IMR-90 (cell line): ENCODE data around the gene ZNF625. TPM values are rescaled to one million over a fixed set of nuclear protein-coding genes. Genes with fewer than 3 reads are reported as not detected.
A peak's percentile ranks its signal among the peaks of the same experiment; 100 is the strongest.

Experiments
- ATAC-seq: fragments of 200-7000 bp; cut with Tn5 transposase; 2 replicates; pipeline ENCODE4 v1.9.1; 2020; ENCODE audit warnings: low read depth, mild to moderate bottlenecking, moderate library complexity
- BruUV-seq: library from RNA; stranded (reverse); fragments of 400-500 nt; replicated peaks from 2 replicates; lab custom pipeline; 2021; lab: Mats Ljungman, UMichigan
- CTCF ChIA-PET: fragments of 300-600 bp; formaldehyde crosslinking; extraction: SDS; loops from one replicate; lab custom pipeline; 2021; ENCODE audit warnings: antibody characterized with exemption; lab: Yijun Ruan, JAX
- POLR2A ChIA-PET: fragments of 300-600 bp; sonication (Branson Sonifier 250); formaldehyde crosslinking; loops from one replicate; lab custom pipeline; 2022; ENCODE audit warnings: antibody characterized with exemption; ENCODE audit not compliant: unreplicated experiment; lab: Charles Lee
- DNase-seq: peaks from one replicate; pipeline ENCODE4 v3.0.0; 2013
- H2AFZ ChIP-seq: replicated peaks from 2 replicates; pipeline ENCODE3; 2013; ENCODE audit warnings: low read length, mild to moderate bottlenecking; ENCODE audit not compliant: poor library complexity
- H2AK5ac ChIP-seq: 2 replicates; pipeline ENCODE4 v1.6.1; 2013; ENCODE audit warnings: low read depth, low read length, inconsistent platforms
- H2AK9ac ChIP-seq: replicated peaks from 2 replicates; pipeline ENCODE3; 2013; ENCODE audit warnings: mild to moderate bottlenecking, low read depth, low read length, moderate library complexity; ENCODE audit not compliant: poor library complexity
- H2BK120ac ChIP-seq: 2 replicates; pipeline ENCODE4 v1.6.1; 2013; ENCODE audit warnings: low read depth, low read length, inconsistent platforms
- H2BK15ac ChIP-seq: 3 replicates; pipeline ENCODE4 v1.6.1; 2013; ENCODE audit warnings: low read depth, low read length, inconsistent platforms
- H2BK20ac ChIP-seq: 2 replicates; pipeline ENCODE4 v1.6.1; 2013; ENCODE audit warnings: low read depth, mild to moderate bottlenecking, inconsistent platforms, low read length, moderate library complexity
- H2BK5ac ChIP-seq: 2 replicates; pipeline ENCODE4 v1.6.1; 2013; ENCODE audit warnings: mild to moderate bottlenecking, low read depth, low read length, inconsistent platforms; ENCODE audit not compliant: poor library complexity, severe bottlenecking
- H3K14ac ChIP-seq: replicated peaks from 2 replicates; pipeline ENCODE4 v1.6.1; 2013; ENCODE audit warnings: low read depth, low read length, inconsistent platforms
- H3K18ac ChIP-seq: 2 replicates; pipeline ENCODE4 v1.6.1; 2013; ENCODE audit warnings: low read depth, low read length, control low read depth
- H3K23ac ChIP-seq: 2 replicates; pipeline ENCODE4 v1.6.1; 2013; ENCODE audit warnings: low read depth, low read length, inconsistent platforms
- H3K27ac ChIP-seq: 2 replicates; pipeline ENCODE4 v1.5.1; 2013; ENCODE audit warnings: mild to moderate bottlenecking, control low read depth, low read length; ENCODE audit not compliant: insufficient read depth
- H3K27me3 ChIP-seq: 2 replicates; pipeline ENCODE4 v1.6.1; 2013; ENCODE audit warnings: low read length; ENCODE audit not compliant: control insufficient read depth, insufficient read depth
- H3K36me3 ChIP-seq: 2 replicates; pipeline ENCODE4 v1.6.1; 2013; ENCODE audit warnings: low read length, mixed read lengths; ENCODE audit not compliant: control insufficient read depth, insufficient read depth
- H3K4ac ChIP-seq: 2 replicates; pipeline ENCODE4 v1.6.1; 2013; ENCODE audit warnings: low read depth, low read length, inconsistent platforms
- H3K4me1 ChIP-seq: 2 replicates; pipeline ENCODE4 v1.6.1; 2013; ENCODE audit warnings: low read length, mixed read lengths; ENCODE audit not compliant: control insufficient read depth, insufficient read depth
- H3K4me2 ChIP-seq: 2 replicates; pipeline ENCODE4 v1.6.1; 2013; ENCODE audit warnings: low read depth, mild to moderate bottlenecking, control low read depth, low read length, moderate library complexity
- H3K4me3 ChIP-seq: 2 replicates; pipeline ENCODE4 v1.5.1; 2013; ENCODE audit warnings: low read depth, mild to moderate bottlenecking, control low read depth, low read length, moderate library complexity; ENCODE audit not compliant: insufficient read depth
- H3K56ac ChIP-seq: 2 replicates; pipeline ENCODE4 v1.6.1; 2013; ENCODE audit warnings: low read length, inconsistent platforms; ENCODE audit not compliant: insufficient read depth; ENCODE audit errors: extremely low read depth
- H3K79me1 ChIP-seq, 2 experiments: 2 replicates each; pipeline ENCODE4 v1.6.1; 2013; ENCODE audit warnings: low read length in 2 of 2, inconsistent platforms in 1 of 2, low read depth in 1 of 2
- H3K9ac ChIP-seq: 2 replicates; pipeline ENCODE4 v1.6.1; 2013; ENCODE audit warnings: low read depth, low read length, control low read depth
- H3K9me1 ChIP-seq: 2 replicates; pipeline ENCODE4 v1.6.1; 2013; ENCODE audit warnings: low read length, inconsistent platforms; ENCODE audit not compliant: insufficient read depth
- H3K9me3 ChIP-seq: 2 replicates; pipeline ENCODE4 v1.6.1; 2013; ENCODE audit warnings: low read length; ENCODE audit not compliant: control insufficient read depth, insufficient read depth
- H4K20me1 ChIP-seq: 2 replicates; pipeline ENCODE4 v1.6.1; 2013; ENCODE audit warnings: low read length, inconsistent platforms; ENCODE audit not compliant: insufficient read depth
- H4K5ac ChIP-seq: 2 replicates; pipeline ENCODE4 v1.6.1; 2013; ENCODE audit warnings: mild to moderate bottlenecking, low read depth, low read length, control low read depth
- H4K8ac ChIP-seq, 2 experiments: 2 replicates each; pipeline ENCODE4 v1.6.1; 2013; ENCODE audit warnings: low read depth in 2 of 2, low read length in 2 of 2, control low read depth in 1 of 2, inconsistent platforms in 1 of 2
- H4K91ac ChIP-seq: 2 replicates; pipeline ENCODE4 v1.6.1; 2013; ENCODE audit warnings: low read depth, low read length, inconsistent platforms; ENCODE audit not compliant: insufficient read depth
- CHD1 ChIP-seq: IDR thresholded peaks from 2 replicates; pipeline ENCODE4 v1.6.1; 2012; ENCODE audit warnings: low read depth, low read length, improper control_type of control experiment
- MAFK ChIP-seq: IDR thresholded peaks from 2 replicates; pipeline ENCODE4 v1.6.1; 2012; ENCODE audit warnings: low read depth, low read length, improper control_type of control experiment
- NFE2L2 ChIP-seq: fragments of 150-350 bp; IDR thresholded peaks from 2 replicates; pipeline ENCODE4 v1.6.1; 2016; ENCODE audit warnings: low read depth, mild to moderate bottlenecking, low read length
- POLR2A ChIP-seq: IDR thresholded peaks from 2 replicates; pipeline ENCODE4 v1.6.1; 2012; ENCODE audit warnings: mild to moderate bottlenecking, low read depth, low read length
- RFX5 ChIP-seq: IDR thresholded peaks from 2 replicates; pipeline ENCODE4 v1.8.0; 2012; ENCODE audit warnings: low read depth, mild to moderate bottlenecking, low read length, moderate library complexity
- SMC3 ChIP-seq: fragments of 150-350 bp; IDR thresholded peaks from 2 replicates; pipeline ENCODE4 v1.6.1; 2016; ENCODE audit warnings: low read depth, mild to moderate bottlenecking, antibody characterized with exemption, low read length, moderate library complexity
- WGBS, 2 experiments: methylation state at CpG; one replicate each; pipeline versions ENCODE4 v1.1.5 to v1.1.7; 2013; ENCODE audit warnings: missing lambda C conversion rate in 2 of 2; ENCODE audit not compliant: insufficient read length in 1 of 2; ENCODE audit errors: extremely low coverage in 2 of 2; 5-methylcytosine and 5-hydroxymethylcytosine counted together
- dilution Hi-C: fragments of 300-500 bp; cut with HindIII; formaldehyde crosslinking; loops from one replicate; pipeline ENCODE4 v1.14.3; 2018; ENCODE audit warnings: low sequenced_read_pairs; ENCODE audit not compliant: unreplicated experiment
- in situ Hi-C: fragments of 300-500 bp; cut with MboI; formaldehyde crosslinking; loops from 3 replicates; pipeline ENCODE4 v1.14.3; 2019; ENCODE audit warnings: low sequenced_read_pairs, inconsistent platforms, mixed read lengths
- intact Hi-C: fragments of 100-400 bp; cut with micrococcal nuclease; formaldehyde crosslinking; loops from 2 replicates; pipeline ENCODE4 v1.10.0; 2022
- polyA plus RNA-seq, 3 experiments: library from polyadenylated mRNA; depleted of rRNA; stranded (reverse); fragments of >200 nt; gene quantifications; 2 replicates each; pipeline ENCODE4 v1.2.3, GENCODE V29; 2012; ENCODE audit warnings: low replicate concordance in 1 of 3
- total RNA-seq: library from RNA; depleted of rRNA; stranded (reverse); fragments of >200 nt; gene quantifications from 2 replicates; pipeline ENCODE4 v1.2.3, GENCODE V29; 2012
- TF ChIP-seq, protein P1 (sequence below): fragments of 150-350 bp; IDR thresholded peaks from 2 replicates; pipeline ENCODE4 v1.6.1; 2016; ENCODE audit warnings: low read depth, mild to moderate bottlenecking, low read length, moderate library complexity, borderline replicate concordance

ZNF625 gene
- total and polyA plus RNA-seq, 2 of the 4 experiments (the other 2 are of a cell fraction): 2.5 to 16.7 TPM

DNA sequence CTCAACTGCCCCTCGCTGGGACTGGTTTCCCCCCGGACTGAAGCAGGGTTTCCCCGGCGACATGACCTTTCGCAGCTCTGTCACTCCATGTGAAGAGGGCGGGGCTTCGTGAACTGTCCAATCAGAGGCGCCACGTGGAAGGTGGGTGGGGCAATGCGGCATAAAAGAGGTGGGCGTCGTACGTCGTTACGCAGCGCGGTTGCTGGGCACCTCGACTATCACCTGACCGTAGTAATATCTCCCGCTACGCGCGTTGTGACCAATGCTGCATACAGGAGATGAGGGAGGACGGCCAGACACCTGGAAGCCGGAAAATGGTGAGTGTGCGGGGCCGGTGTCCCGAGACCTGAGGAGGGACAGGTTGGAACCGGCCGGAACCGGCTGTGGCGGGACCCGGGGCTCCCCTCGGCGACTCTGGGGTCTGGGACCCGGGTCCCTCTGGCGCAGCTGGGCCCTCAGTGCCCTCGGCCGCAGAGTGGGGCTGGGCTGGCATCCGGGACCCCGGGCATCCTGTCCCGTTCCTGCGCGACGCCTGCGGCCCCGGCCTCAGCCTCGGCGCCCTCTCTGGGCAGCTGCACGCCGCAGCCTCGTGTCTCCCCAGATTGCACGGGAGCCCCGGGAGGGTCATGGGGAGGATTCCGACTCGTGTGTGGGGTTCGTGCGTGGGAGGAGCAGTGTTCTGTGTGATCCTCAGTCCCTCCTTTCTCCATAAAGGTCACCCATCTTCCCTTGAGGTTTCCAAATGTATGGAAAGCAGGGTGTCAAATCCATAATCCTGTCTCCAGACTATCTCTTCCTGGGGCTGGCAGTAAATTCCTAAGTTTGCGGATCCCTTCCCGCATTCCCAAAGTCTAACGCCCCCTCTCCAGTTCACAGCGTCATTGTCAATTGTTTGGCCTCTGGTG, 38.5 kb upstream of the ZNF625 start:
- Histone ChIP-seq H3K4me3 (peak overlapping the region; percentile 42), H3K4me2 (peak overlapping the region; percentile 49; the same call in 1 of the 2 replicates), H3K18ac (no peak overlapping the region), H2AFZ (peak overlapping the region; percentile 67), H3K27me3 (no peaks in the 10 kb centered on the region), H3K56ac (no peak overlapping the region), H3K4ac (no peak overlapping the region), H3K9me1 (no peaks in the 10 kb centered on the region), H3K36me3 (peaks cover 9% of the 10 kb centered on the region), H2BK15ac (no peak overlapping the region), H2BK5ac (no peak overlapping the region), H3K9me3 (peaks cover 55% of the 10 kb centered on the region), H4K5ac (no peak overlapping the region), H2AK9ac (no peak overlapping the region), H4K8ac (no peak overlapping the region), H3K27ac (no peak overlapping the region), H3K23ac (no peak overlapping the region), H3K14ac (no peak overlapping the region), H3K9ac (no peak overlapping the region; the same call in 1 of the 2 replicates), H4K91ac (no peak overlapping the region), H4K20me1 (no peaks in the 10 kb centered on the region), H2BK20ac (no peak overlapping the region), H2AK5ac (no peak overlapping the region), H3K79me1 (peaks cover 0 to 1% of the 10 kb centered on the region in 2 experiments; a peak in 2 of 4 replicates), H3K4me1 (no peaks in the 10 kb centered on the region), H2BK120ac (no peak overlapping the region)
- ChIA-PET POLR2A (no interaction called here), CTCF (no interaction called here)
- DNase-seq (peak; percentile 6), ATAC-seq (peak; percentile 42)
- intact Hi-C loops: no loop called here
- BruUV-seq: no TSS peak
- in situ Hi-C loops: no loop called here
- WGBS, 2 experiments: 21% methylated on average over 17 of the region's 62 CpGs; no CpG with 5 or more reads in 1 of the 2 experiments
- dilution Hi-C loops: no loop called here
- no peak for TF ChIP-seq NFE2L2
- TF ChIP-seq RFX5: no peak
- no peak for TF ChIP-seq CHD1
- TF ChIP-seq, protein P1, sequence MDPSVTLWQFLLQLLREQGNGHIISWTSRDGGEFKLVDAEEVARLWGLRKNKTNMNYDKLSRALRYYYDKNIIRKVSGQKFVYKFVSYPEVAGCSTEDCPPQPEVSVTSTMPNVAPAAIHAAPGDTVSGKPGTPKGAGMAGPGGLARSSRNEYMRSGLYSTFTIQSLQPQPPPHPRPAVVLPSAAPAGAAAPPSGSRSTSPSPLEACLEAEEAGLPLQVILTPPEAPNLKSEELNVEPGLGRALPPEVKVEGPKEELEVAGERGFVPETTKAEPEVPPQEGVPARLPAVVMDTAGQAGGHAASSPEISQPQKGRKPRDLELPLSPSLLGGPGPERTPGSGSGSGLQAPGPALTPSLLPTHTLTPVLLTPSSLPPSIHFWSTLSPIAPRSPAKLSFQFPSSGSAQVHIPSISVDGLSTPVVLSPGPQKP: no peak
- TF ChIP-seq POLR2A: no peak
- TF ChIP-seq SMC3: no peak
- TF ChIP-seq MAFK: no peak
